Stomach (tissue), 9 donors: Measurements from ENCODE around the gene TAGLN2. TPM values are rescaled to one million over a fixed set of nuclear protein-coding genes. Genes with fewer than 3 reads are reported as not detected.

Experiments
- DNase-seq, 2 donors: peaks; one replicate each; pipeline versions ENCODE4 v3.0.0 to v3.0.0-alpha.2; 2013 to 2019
- H3K27ac ChIP-seq, 5 donors: fragments of 200-600 bp in 4 of 5; sonication (generic) in 4 of 5; one replicate each; pipeline ENCODE4 v1.5.1; 2013 to 2019; ENCODE audit warnings: mild to moderate bottlenecking in 1 of 5, moderate library complexity in 1 of 5
- H3K27me3 ChIP-seq, 3 donors: fragments of 200-600 bp; sonication (generic); one replicate each; pipeline ENCODE4 v1.5.1; 2017 to 2019; ENCODE audit warnings: mixed run types in 1 of 3
- H3K36me3 ChIP-seq, 4 donors: fragments of 200-600 bp; sonication (generic); 1 replicate in 3 of 4; 2 replicates in 1 of 4; pipeline ENCODE4 v1.5.1; 2016 to 2019
- H3K4me1 ChIP-seq, 4 donors: fragments of 200-600 bp; sonication (generic); one replicate each; pipeline ENCODE4 v1.5.1; 2016 to 2019
- H3K4me3 ChIP-seq, 4 donors: fragments of 200-600 bp; sonication (generic) in 3 of 4; one replicate each; pipeline ENCODE4 v1.5.1; 2016 to 2019; ENCODE audit warnings: mild to moderate bottlenecking in 1 of 4
- H3K9me3 ChIP-seq, 4 donors: fragments of 200-600 bp; sonication (generic); one replicate each; pipeline ENCODE4 v1.5.1; 2016 to 2019
- CTCF ChIP-seq, 7 experiments: fragments of 450-650 bp in 4 of 7; fragments of 200-600 bp in 3 of 7; sonication (generic) in 3 of 7; IDR thresholded peaks; one replicate each; pipeline ENCODE4 v1.5.1; 2016 to 2019; ENCODE audit warnings: antibody characterized with exemption in 7 of 7, control low read depth in 2 of 7, mild to moderate bottlenecking in 1 of 7
- EP300 ChIP-seq: sonication (generic); formaldehyde crosslinking; IDR thresholded peaks from one replicate; pipeline ENCODE4 v1.6.1; 2017; ENCODE audit warnings: antibody characterized with exemption
- POLR2A ChIP-seq, 4 donors: fragments of 450-650 bp; IDR thresholded peaks; one replicate each; pipeline ENCODE4 v1.6.1; 2016; ENCODE audit warnings: antibody characterized with exemption in 4 of 4, control low read depth in 2 of 4, mild to moderate bottlenecking in 1 of 4, moderate library complexity in 1 of 4
- POLR2AphosphoS5 ChIP-seq, 3 donors: sonication (generic); formaldehyde crosslinking; IDR thresholded peaks; one replicate each; pipeline ENCODE4 v1.6.1; 2016; ENCODE audit warnings: antibody characterized with exemption in 3 of 3
- WGBS, 5 donors: extraction: QIAGEN DNeasy Blood & Tissue Kit in 3 of 5; methylation state at CpG; one replicate each; pipeline versions ENCODE4 v1.1.5 to v1.1.7; 2013 to 2018; 5-methylcytosine and 5-hydroxymethylcytosine counted together
- intact Hi-C: fragments of 100-400 bp; cut with DNase I; formaldehyde crosslinking; loops from one replicate; pipeline ENCODE4 v1.15.1; 2023; ENCODE audit warnings: low total_unique reads
- polyA plus RNA-seq, 3 donors: library from polyadenylated mRNA; stranded (reverse); fragments of 200-250 nt; gene quantifications; one replicate each; pipeline ENCODE4 v1.2.3, GENCODE V29; 2013
- total RNA-seq, 5 donors: library from RNA; depleted of rRNA; stranded (reverse); fragments of >200 nt; gene quantifications; one replicate each; pipeline versions ENCODE4 v1.1.0 to v1.2.3, GENCODE V29; 2014 to 2016
- donor health status: healthy with polysubstance abuse.
- donor health status: Bipolar disorder and iron deficiency.
- donor health status: healthy.

TAGLN2 gene
- total and polyA plus RNA-seq, 8 donors: 49.0 to 1,290 (median 292) TPM

GRCh38 chr1:159972443-159973205 is 47.3 kb upstream of the TAGLN2 start:
- Histone ChIP-seq H3K9me3 (no peaks in the 10 kb centered on the region), H3K4me3 (no peak overlapping the region), H3K27ac (no peak overlapping the region), H3K27me3 (peaks cover 0 to 7% (median 0%) of the 10 kb centered on the region in 3 donors), H3K4me1 (peaks cover 0 to 11% (median 10%) of the 10 kb centered on the region in 4 donors), H3K36me3 (peaks cover 0 to 5% (median 0%) of the 10 kb centered on the region in 4 donors)
- no peak for DNase-seq
- TF ChIP-seq EP300: no peak
- TF ChIP-seq POLR2A (IDR thresholded peaks at IDR 0.05): no peak
- TF ChIP-seq CTCF (IDR thresholded peaks at IDR 0.05): no peak
- TF ChIP-seq POLR2AphosphoS5 (IDR thresholded peaks at IDR 0.05): no peak
- intact Hi-C loops: no loop called here
- 89 to 95% (median 93%) methylated on average over 7 to 8 of the region's 8 CpGs for WGBS, 5 donors

- intact Hi-C loops: no loop called here
- no peaks in the 10 kb centered on the region for H3K9me3 ChIP-seq
- no peak overlapping the region for H3K27ac ChIP-seq
- 31 to 67% (median 42%) methylated on average over 9 of the region's 9 CpGs for WGBS, 5 donors
- no peak for TF ChIP-seq POLR2A (IDR thresholded peaks at IDR 0.05)
- TF ChIP-seq CTCF (IDR thresholded peaks at IDR 0.05): no peak
- no peak for TF ChIP-seq EP300
- TF ChIP-seq POLR2AphosphoS5 (IDR thresholded peaks at IDR 0.05): no peak
- H3K27me3 ChIP-seq: peaks cover 0 to 7% (median 0%) of the 10 kb centered on the region in 3 donors
- peaks cover 0 to 11% (median 10%) of the 10 kb centered on the region in 4 donors for H3K4me1 ChIP-seq
- peak in 1 of 2 donors; percentile 48 for DNase-seq
- H3K4me3 ChIP-seq: no peak overlapping the region
- no peaks in the 10 kb centered on the region for H3K36me3 ChIP-seq
Observed at GRCh38 chr1:159970932-159971342, 45.6 kb upstream of the TAGLN2 start.

GRCh38 chr1:159968901-159969300 is 43.6 kb upstream of the TAGLN2 start:
- Histone ChIP-seq H3K9me3 (no peaks in the 10 kb centered on the region), H3K4me1 (peaks cover 0 to 11% (median 10%) of the 10 kb centered on the region in 4 donors), H3K36me3 (no peaks in the 10 kb centered on the region), H3K4me3 (no peak overlapping the region), H3K27ac (no peak overlapping the region), H3K27me3 (peaks cover 0 to 6% (median 0%) of the 10 kb centered on the region in 3 donors)
- intact Hi-C loops: no loop called here
- DNase-seq: no peak
- TF ChIP-seq EP300 (no peak), POLR2AphosphoS5 (IDR thresholded peaks at IDR 0.05) (no peak), POLR2A (IDR thresholded peaks at IDR 0.05) (no peak), CTCF (IDR thresholded peaks at IDR 0.05) (no peak)
- 86 to 98% (median 94%) methylated on average over 3 of the region's 3 CpGs for WGBS, 5 donors

GRCh38 chr1:159965263-159965662 is 40.0 kb upstream of the TAGLN2 start:
- intact Hi-C loops: no loop called here
- DNase-seq: no peak
- no peak for TF ChIP-seq CTCF (IDR thresholded peaks at IDR 0.05)
- TF ChIP-seq POLR2A (IDR thresholded peaks at IDR 0.05): no peak
- no peak for TF ChIP-seq POLR2AphosphoS5 (IDR thresholded peaks at IDR 0.05)
- no peak for TF ChIP-seq EP300
- Histone ChIP-seq H3K27me3 (no peaks in the 10 kb centered on the region), H3K36me3 (no peaks in the 10 kb centered on the region), H3K4me3 (peak overlapping the region in 1 of 4 donors; percentile 11), H3K27ac (no peak overlapping the region), H3K4me1 (peaks cover 0 to 3% (median 1%) of the 10 kb centered on the region in 4 donors), H3K9me3 (no peaks in the 10 kb centered on the region)
- 79 to 96% (median 82%) methylated on average over 2 of the region's 2 CpGs for WGBS, 5 donors
